ENCODE measurements around the gene PGP.

- TF ChIP-seq CTCF (optimal IDR thresholded peaks at IDR 0.05 in 1 of 3, IDR thresholded peaks at IDR 0.05 in 1 of 3, conservative IDR thresholded peaks at IDR 0.05 in 1 of 3; ENCODE audit: extremely low read depth in 1 of 3, insufficient read depth in 2 of 3, low read length in 3 of 3), result no peak
- TF ChIP-seq EZH2 (IDR thresholded peaks at IDR 0.05; ENCODE audit: low read length), result no peak
Observed at GRCh38 chr16:2231016-2231931, 16.6 kb upstream of the PGP start.
